Measurements from ENCODE around the gene DLG1.

GRCh38 chr3:197068077-197068476 is 230.3 kb downstream of the DLG1 start:
- TF ChIP-seq POLR2AphosphoS5 (IDR thresholded peaks at IDR 0.05) = no peak
- no peak for TF ChIP-seq CTCF (IDR thresholded peaks at IDR 0.05)

Measured in stomach (tissue), 4 donors.